ENCODE measurements around the gene C1orf232. TPM values are rescaled to one million over a fixed set of nuclear protein-coding genes. Genes with fewer than 3 reads are reported as not detected.

C1orf232 gene
- total and polyA plus RNA-seq, 9 of the 15 experiments (the other 6 are each of a cell fraction or from before 2014, with no cell fraction given): not detected

GRCh38 chr1:26190373-26190987 lies 21.7 kb upstream of the C1orf232 start, which contains the start of gene CATSPER4 (continued):
- TF ChIP-seq TEAD4 (IDR thresholded peaks at IDR 0.05; ENCODE audit: low read length) (peak; percentile 48; the same call in 1 of the 2 replicates), TEAD4 (CRISPR knock-in tag; IDR thresholded peaks at IDR 0.05; ENCODE audit: borderline replicate concordance) (no peak), KLF16 (IDR thresholded peaks at IDR 0.05) (no peak), FOXJ3 (CRISPR knock-in tag; IDR thresholded peaks at IDR 0.05) (no peak), ZNF24 (IDR thresholded peaks at IDR 0.05) (0 out of 2 replicates have a peak, but pooled peaks have one; percentile 27), KDM5B (IDR thresholded peaks at IDR 0.05; ENCODE audit: insufficient replicate concordance, low read depth, low read length) (no peak), ZZZ3 (IDR thresholded peaks at IDR 0.05) (no peak), PRMT5 (CRISPR knock-in tag; IDR thresholded peaks at IDR 0.05) (no peak), L3MBTL2 (IDR thresholded peaks at IDR 0.05) (no peak)

- peak overlapping the region; percentile 67 for H2AFZ ChIP-seq (ENCODE audit: low read depth, low read length)
- H3K4me1 ChIP-seq (replicated peaks in 1 of 2; ENCODE audit: control insufficient read depth in 2 of 2, insufficient read depth in 2 of 2, low read length in 2 of 2): peaks cover 0 to 26% of the 10 kb centered on the region in 2 experiments; a peak in 2 of 5 replicates
- no peaks in the 10 kb centered on the region for H3K36me3 ChIP-seq (ENCODE audit: control insufficient read depth, insufficient read depth, low read length)
- intact Hi-C loops (cut with micrococcal nuclease) (loop anchor here (1.0 kb wide), 4 partner anchors 43 to 201 kb away; no protein-coding TSS in a partner anchor), in situ Hi-C loops (cut with MboI) (no loop called here)
- H3K4me3 ChIP-seq: no peak overlapping the region
- no TSS peak for BruUV-seq (replicated peaks)
- 55% methylated on average over 7 of the region's 7 CpGs for WGBS (ENCODE audit: insufficient coverage, low coverage, missing lambda C conversion rate)
- FAIRE-seq: no peak
- POLR2A ChIA-PET: interaction anchor here (0.6 to 1.4 kb wide), 6 partner anchors 13 to 83 kb away, joined by 3 to 4 read pairs (median 3); partner anchors contain the start of genes CNKSR1 and ZNF593
- peak overlapping the region in 1 of 2 experiments; percentile 56; a peak in 1 of 4 replicates for H3K9ac ChIP-seq (ENCODE audit: insufficient read depth in 1 of 2, low read depth in 2 of 2, low read length in 2 of 2)
- no peaks in the 10 kb centered on the region for H3K79me2 ChIP-seq (ENCODE audit: control insufficient read depth, insufficient read depth, low read length)
- no peaks in the 10 kb centered on the region for H3K9me3 ChIP-seq (replicated peaks; ENCODE audit: control insufficient read depth, insufficient read depth, low read depth, low read length)
- no peaks in the 10 kb centered on the region for H3K9me1 ChIP-seq (ENCODE audit: control insufficient read depth, insufficient read depth, low read length)
- H4K20me1 ChIP-seq (replicated peaks; ENCODE audit: control insufficient read depth, insufficient read depth, low read length): 0 out of 2 replicates have a peak, but pooled peaks cover 6% of the 10 kb centered on the region
- H3K27ac ChIP-seq (ENCODE audit: extremely low read depth, low read depth, low read length): no peak overlapping the region
- H3K27me3 ChIP-seq (ENCODE audit: control insufficient read depth in 2 of 2, insufficient read depth in 2 of 2, low read length in 2 of 2): no peaks in the 10 kb centered on the region
- no peak overlapping the region for H3K4me2 ChIP-seq (ENCODE audit: insufficient read depth, low read length)
- peak; percentile 30 to 68 (median 61) for DNase-seq (ENCODE audit: extremely low read depth in 1 of 4, low spot score in 3 of 4)
- CTCF ChIA-PET (ENCODE audit: low intra/inter-chr PET ratio): interaction anchor here (0.6 to 1.6 kb wide), 4 partner anchors 45 to 202 kb away, joined by 3 to 4 read pairs (median 4); partner anchors contain the start of gene CEP85
- ATAC-seq: peak; percentile 74
- TF ChIP-seq NR2C2 (CRISPR knock-in tag; IDR thresholded peaks at IDR 0.05): no peak
- peak; percentile 88 for TF ChIP-seq NR2C2 (tag; IDR thresholded peaks at IDR 0.05)
- no peak for TF ChIP-seq ZNF583 (CRISPR knock-in tag; IDR thresholded peaks at IDR 0.05)
- 0 out of 2 replicates have a peak, but pooled peaks have one; percentile 12 for TF ChIP-seq SMC3 (conservative IDR thresholded peaks at IDR 0.05; ENCODE audit: insufficient read depth, low read depth, low read length)
Measured at GRCh38 chr1:26189751-26190275, 21.1 kb upstream of the C1orf232 start.
